Measurements from ENCODE around the gene BCAP31. TPM values are rescaled to one million over a fixed set of nuclear protein-coding genes. Genes with fewer than 3 reads are reported as not detected.

The BCAP31 gene
- total and polyA plus RNA-seq, 2 of the 13 experiments (the other 11 are each of a cell fraction or from before 2014, with no cell fraction given): 139 to 178 TPM

- ChIA-PET POLR2A (interaction anchor here (1.0 to 1.6 kb wide), 2 partner anchors 11 to 30 kb away, joined by 4 to 8 read pairs; partner anchors contain the start of gene SLC6A8), CTCF (ENCODE audit: low intra/inter-chr PET ratio, low total read pairs) (no interaction called here)
- Histone ChIP-seq H3K36me3 (replicated peaks in 1 of 2; ENCODE audit: control insufficient read depth in 1 of 2, insufficient read depth in 2 of 2, low read length in 2 of 2) (peaks cover 2 to 4% of the 10 kb centered on the region in 2 experiments; a peak in 1 of 5 replicates), H3K4me3 (replicated peaks in 1 of 3; ENCODE audit: insufficient read depth in 1 of 3, low read depth in 2 of 3, low read length in 3 of 3) (no peak overlapping the region), H2AFZ (ENCODE audit: low read length) (no peak overlapping the region), H3K9ac (ENCODE audit: insufficient read depth, low read depth, low read length) (no peak overlapping the region), H3K9me3 (ENCODE audit: low read length) (no peaks in the 10 kb centered on the region), H3K79me2 (ENCODE audit: insufficient read depth, low read length) (no peaks in the 10 kb centered on the region), H4K20me1 (ENCODE audit: insufficient read depth, low read length) (0 out of 2 replicates have a peak, but pooled peaks cover 4% of the 10 kb centered on the region), H3K27me3 (ENCODE audit: control insufficient read depth in 1 of 2, insufficient read depth in 2 of 2, low read length in 2 of 2) (no peaks in the 10 kb centered on the region), H3K27ac (ENCODE audit: extremely low read length, insufficient read depth, low read length) (no peak overlapping the region), H3K4me1 (ENCODE audit: insufficient read depth, low read length) (peaks cover 14% of the 10 kb centered on the region), H3K4me2 (ENCODE audit: low read depth, low read length) (no peak overlapping the region)
- in situ Hi-C loops (cut with HindIII; ENCODE audit: extremely low pct_ligation_motif_present, low pct_unique_long_range_greater_than_20kb): no loop called here
- WGBS (ENCODE audit: low lambda C conversion rate): 95% methylated on average over 6 of the region's 16 CpGs
- intact Hi-C loops (cut with micrococcal nuclease; ENCODE audit: unreplicated experiment): no loop called here
- FAIRE-seq: no peak
- DNase-seq (ENCODE audit: low spot score): no peak
- no TSS peak for BruUV-seq (replicated peaks)
- ATAC-seq: peak; percentile 2; the same call in 1 of the 3 replicates
- TF ChIP-seq ATF6 (CRISPR knock-in tag; conservative IDR thresholded peaks at IDR 0.05) (no peak), MTA3 (CRISPR knock-in tag; IDR thresholded peaks at IDR 0.05) (no peak), POLR2AphosphoS5 (IDR thresholded peaks at IDR 0.05; ENCODE audit: low read depth, low read length) (peak; percentile 17; the same call in 1 of the 2 replicates), NFE2L1 (CRISPR knock-in tag; IDR thresholded peaks at IDR 0.05; ENCODE audit: borderline replicate concordance) (no peak), ZNF572 (CRISPR knock-in tag; IDR thresholded peaks at IDR 0.05) (no peak), BCLAF1 (IDR thresholded peaks at IDR 0.05) (no peak), KMT2B (CRISPR knock-in tag; IDR thresholded peaks at IDR 0.05) (no peak), AGO1 (IDR thresholded peaks at IDR 0.05; ENCODE audit: low read depth, low read length, poor library complexity, severe bottlenecking) (peak; percentile 95), ZNF83 (CRISPR knock-in tag; IDR thresholded peaks at IDR 0.05; ENCODE audit: borderline replicate concordance) (no peak), SIN3A (IDR thresholded peaks at IDR 0.05; ENCODE audit: borderline replicate concordance, low read depth, low read length) (0 out of 2 replicates have a peak, but pooled peaks have one; percentile 35), IRF9 (CRISPR knock-in tag; IDR thresholded peaks at IDR 0.05; ENCODE audit: borderline replicate concordance) (no peak), PCBP2 (optimal IDR thresholded peaks at IDR 0.05; ENCODE audit: low read depth, low read length, poor library complexity, severe bottlenecking) (no peak), ZNF326 (CRISPR knock-in tag; IDR thresholded peaks at IDR 0.05; ENCODE audit: borderline replicate concordance) (peak; percentile 57; the same call in 1 of the 2 replicates), RFX5 (IDR thresholded peaks at IDR 0.05; ENCODE audit: low read depth, low read length) (no peak), HCFC1 (IDR thresholded peaks at IDR 0.05; ENCODE audit: low read depth, low read length) (no peak), HNRNPL (IDR thresholded peaks at IDR 0.05; ENCODE audit: low read depth, low read length) (0 out of 2 replicates have a peak, but pooled peaks have one; percentile 52)
- TF ChIP-seq, protein P1, sequence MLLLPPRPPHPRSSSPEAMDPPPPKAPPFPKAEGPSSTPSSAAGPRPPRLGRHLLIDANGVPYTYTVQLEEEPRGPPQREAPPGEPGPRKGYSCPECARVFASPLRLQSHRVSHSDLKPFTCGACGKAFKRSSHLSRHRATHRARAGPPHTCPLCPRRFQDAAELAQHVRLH (CRISPR knock-in tag; IDR thresholded peaks at IDR 0.05; ENCODE audit: borderline replicate concordance, low read depth): no peak
Observed at GRCh38 chrX:153697924-153698865, 26.0 kb downstream of the BCAP31 start.

Measured in HepG2 (cell line).